B cell (primary cell): ENCODE data around the gene BPIFB6. TPM values are rescaled to one million over a fixed set of nuclear protein-coding genes. Genes with fewer than 3 reads are reported as not detected.

Source experiments
- ATAC-seq: fragments of 200-7000 bp; cut with Tn5 transposase; one replicate; pipeline ENCODE4 v1.10.0; 2021; ENCODE audit warnings: low read depth, mild to moderate bottlenecking, moderate number of reproducible peaks, moderate library complexity
- CTCF ChIA-PET: fragments of 350-600 bp; sonication (Branson Sonifier 250); formaldehyde crosslinking; loops from one replicate; lab custom pipeline; 2021; ENCODE audit warnings: antibody characterized with exemption, inconsistent platforms; lab: Charles Lee
- POLR2A ChIA-PET: fragments of 350-600 bp; sonication (Branson Sonifier 250); formaldehyde crosslinking; loops from one replicate; lab custom pipeline; 2021; ENCODE audit warnings: antibody characterized with exemption; lab: Charles Lee
- DNase-seq: peaks from one replicate; pipeline ENCODE4 v3.0.0; 2013
- H2AFZ ChIP-seq: 2 replicates; pipeline ENCODE4 v1.6.1; 2012; ENCODE audit warnings: mild to moderate bottlenecking, low read depth, low read length; ENCODE audit not compliant: insufficient read depth, poor library complexity, severe bottlenecking
- H3K27ac ChIP-seq, 2 donors: 1 replicate in 1 of 2; 2 replicates in 1 of 2; pipeline ENCODE4 v1.5.1; 2012 to 2013; ENCODE audit warnings: low read length in 2 of 2, mild to moderate bottlenecking in 2 of 2, moderate library complexity in 1 of 2
- H3K27me3 ChIP-seq, 4 experiments: fragments of 200-600 bp in 1 of 4; sonication (generic) in 1 of 4; replicated peaks in 1 of 4; 1 replicate in 2 of 4; 2 replicates in 2 of 4; pipeline versions ENCODE4 v1.6.1 to v1.7.0; 2013 to 2016; ENCODE audit warnings: low read length in 3 of 4, mild to moderate bottlenecking in 2 of 4, mixed read lengths in 1 of 4, moderate library complexity in 1 of 4; ENCODE audit not compliant: insufficient read depth in 4 of 4, control insufficient read depth in 3 of 4; ENCODE audit errors: control extremely low read depth in 1 of 4
- H3K36me3 ChIP-seq, 2 experiments: replicated peaks in 1 of 2; 1 replicate in 1 of 2; 2 replicates in 1 of 2; pipeline versions ENCODE4 v1.6.1 to v1.7.1; 2013; ENCODE audit warnings: low read length in 1 of 2; ENCODE audit not compliant: insufficient read depth in 2 of 2, control insufficient read depth in 1 of 2; ENCODE audit errors: control extremely low read depth in 1 of 2, extremely low read depth in 1 of 2
- H3K4me1 ChIP-seq, 2 donors: fragments of 200-600 bp in 1 of 2; sonication (generic) in 1 of 2; 1 replicate in 1 of 2; 2 replicates in 1 of 2; pipeline versions ENCODE4 v1.5.1 to v1.6.1; 2013 to 2017; ENCODE audit warnings: low read length in 2 of 2; ENCODE audit not compliant: control insufficient read depth in 2 of 2, insufficient read depth in 2 of 2
- H3K4me2 ChIP-seq: replicated peaks from 2 replicates; pipeline ENCODE3; 2012; ENCODE audit warnings: mild to moderate bottlenecking, low read depth, low read length; ENCODE audit not compliant: poor library complexity, severe bottlenecking
- H3K4me3 ChIP-seq, 5 experiments: fragments of 200-600 bp in 1 of 5; sonication (generic) in 1 of 5; 1 replicate in 3 of 5; 2 replicates in 2 of 5; pipeline versions ENCODE4 v1.5.1 to v1.7.0; 2011 to 2016; ENCODE audit warnings: low read length in 4 of 5, mild to moderate bottlenecking in 4 of 5, low read depth in 2 of 5, control low read depth in 1 of 5, moderate library complexity in 1 of 5; ENCODE audit not compliant: insufficient read depth in 1 of 5; ENCODE audit errors: control extremely low read depth in 1 of 5, extremely low read depth in 1 of 5
- H3K79me2 ChIP-seq: fragments of 200-600 bp; sonication (generic); one replicate; pipeline ENCODE4 v1.6.0; 2016; ENCODE audit warnings: low read length; ENCODE audit not compliant: control insufficient read depth, insufficient read depth
- H3K9ac ChIP-seq: fragments of 200-600 bp; sonication (generic); 2 replicates; pipeline ENCODE4 v1.6.1; 2017; ENCODE audit warnings: mild to moderate bottlenecking, low read length, moderate library complexity
- H3K9me3 ChIP-seq, 3 donors: one replicate each; pipeline versions ENCODE4 v1.6.1 to v1.7.1; 2013; ENCODE audit warnings: low read length in 2 of 3; ENCODE audit not compliant: control insufficient read depth in 2 of 3, insufficient read depth in 1 of 3; ENCODE audit errors: control extremely low read depth in 1 of 3
- H4K20me1 ChIP-seq: 2 replicates; pipeline ENCODE4 v1.6.0; 2012; ENCODE audit warnings: mild to moderate bottlenecking, low read length; ENCODE audit not compliant: insufficient read depth, control insufficient read depth, poor library complexity, severe bottlenecking
- H3K27ac Mint-ChIP-seq: one replicate; pipeline ENCODE4 v1.8.0; 2021; ENCODE audit warnings: mixed read lengths
- H3K27me3 Mint-ChIP-seq: one replicate; pipeline ENCODE4 v1.8.0; 2021; ENCODE audit warnings: mixed read lengths
- H3K4me1 Mint-ChIP-seq: one replicate; pipeline ENCODE4 v1.8.0; 2021; ENCODE audit warnings: mixed read lengths
- H3K4me3 Mint-ChIP-seq: one replicate; pipeline ENCODE4 v1.8.0; 2021; ENCODE audit warnings: mixed read lengths
- H3K9me3 Mint-ChIP-seq: one replicate; pipeline ENCODE4 v1.8.0; 2022; ENCODE audit warnings: mixed read lengths; ENCODE audit not compliant: insufficient read depth
- CTCF ChIP-seq: fragments of 200-600 bp; IDR thresholded peaks from one replicate; pipeline ENCODE4 v1.8.0; 2022; ENCODE audit warnings: antibody characterized with exemption, mild to moderate bottlenecking
- EZH2 ChIP-seq: IDR thresholded peaks from 2 replicates; pipeline ENCODE4 v1.6.1; 2012; ENCODE audit warnings: borderline replicate concordance, low read depth, mild to moderate bottlenecking, moderate library complexity, low read length; ENCODE audit not compliant: insufficient read depth, poor library complexity, severe bottlenecking
- WGBS: methylation state at CpG from one replicate; pipeline ENCODE4 v1.1.5; 2013; ENCODE audit warnings: missing lambda C conversion rate; ENCODE audit not compliant: insufficient coverage; 5-methylcytosine and 5-hydroxymethylcytosine counted together
- intact Hi-C: fragments of 100-400 bp; cut with micrococcal nuclease; formaldehyde crosslinking; loops from one replicate; pipeline ENCODE4 v1.10.0; 2022
- polyA plus RNA-seq: library from polyadenylated mRNA; depleted of rRNA; stranded (reverse); fragments of >200 nt; gene quantifications from 2 replicates; pipeline ENCODE4 v1.2.3, GENCODE V29; 2012
- total RNA-seq, 2 donors: library from RNA; stranded (reverse); fragments of 120-200 nt in 1 of 2; gene quantifications; 1 replicate in 1 of 2; 2 replicates in 1 of 2; pipeline versions ENCODE4 v1.2.3 to v1.2.4, GENCODE V29; 2013 to 2022

Gene BPIFB6
- total and polyA plus RNA-seq, 2 donors (not counting 1 experiment from before 2014, with no cell fraction given): not detected

- Histone ChIP-seq H3K4me2 (no peak overlapping the region), H2AFZ (no peak overlapping the region), H3K36me3 (no peaks in the 10 kb centered on the region), H3K4me3 (no peak overlapping the region), H3K27me3 (peaks cover 0 to 7% (median 0%) of the 10 kb centered on the region in 4 experiments), H3K4me1 (no peaks in the 10 kb centered on the region), H3K27ac (no peak overlapping the region), H4K20me1 (no peaks in the 10 kb centered on the region), H3K9ac (no peak overlapping the region), H3K9me3 (peaks cover 0 to 8% (median 4%) of the 10 kb centered on the region in 3 donors), H3K79me2 (no peaks in the 10 kb centered on the region)
- no peak overlapping the region for H3K27ac Mint-ChIP-seq
- CTCF ChIA-PET: no interaction called here
- peaks cover 19% of the 10 kb centered on the region for H3K27me3 Mint-ChIP-seq
- DNase-seq: no peak
- H3K4me3 Mint-ChIP-seq: no peak overlapping the region
- WGBS: 100% methylated on average over 1 of the region's 5 CpGs
- ATAC-seq: no peak
- POLR2A ChIA-PET: no interaction called here
- TF ChIP-seq EZH2 (no peak), CTCF (no peak)
- intact Hi-C loops: no loop called here
- no peaks in the 10 kb centered on the region for H3K4me1 Mint-ChIP-seq
- H3K9me3 Mint-ChIP-seq: peaks cover 4% of the 10 kb centered on the region
Observed at GRCh38 chr20:33034115-33034514, 2.7 kb downstream of the BPIFB6 start.

DNA sequence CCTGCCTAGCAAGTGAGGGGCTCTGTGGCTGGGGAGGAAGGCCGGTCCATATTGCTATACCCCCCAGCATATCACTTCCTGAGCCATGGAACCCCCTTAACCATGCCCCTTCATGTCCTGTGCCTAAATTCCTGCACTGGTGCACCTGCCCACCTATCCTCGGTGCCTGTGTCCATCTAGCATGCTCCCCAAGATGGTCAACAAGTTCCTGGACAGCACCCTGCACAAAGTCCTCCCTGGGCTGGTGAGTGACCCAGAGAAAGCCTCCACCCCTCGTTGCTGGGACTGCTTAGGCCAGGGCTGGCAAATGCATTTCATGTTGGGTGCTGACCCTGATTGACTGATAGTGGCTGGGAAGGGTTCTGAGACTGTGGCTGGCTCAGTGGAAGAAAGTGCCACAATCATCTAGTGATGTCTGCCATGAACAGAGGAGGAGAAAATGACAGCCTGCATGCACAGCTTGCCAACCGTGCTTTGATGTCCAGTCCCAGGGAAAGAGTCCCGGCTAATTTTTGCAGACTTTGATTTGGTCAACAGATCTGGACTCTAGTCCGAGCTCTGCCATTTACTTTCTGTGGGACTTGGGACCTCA, 3.5 kb downstream of the BPIFB6 start:
- WGBS: 88% methylated on average over 5 of the region's 6 CpGs
- Mint-ChIP-seq H3K9me3 (peaks cover 4% of the 10 kb centered on the region), H3K4me1 (no peaks in the 10 kb centered on the region), H3K4me3 (no peak overlapping the region), H3K27ac (no peak overlapping the region), H3K27me3 (peaks cover 19% of the 10 kb centered on the region)
- Histone ChIP-seq H3K27ac (no peak overlapping the region), H3K9me3 (peaks cover 0 to 8% (median 4%) of the 10 kb centered on the region in 3 donors), H3K4me3 (no peak overlapping the region), H3K4me2 (no peak overlapping the region), H3K4me1 (no peaks in the 10 kb centered on the region), H3K27me3 (peaks cover 0 to 4% (median 0%) of the 10 kb centered on the region in 4 experiments), H3K36me3 (no peaks in the 10 kb centered on the region), H3K9ac (no peak overlapping the region), H2AFZ (no peak overlapping the region), H4K20me1 (no peaks in the 10 kb centered on the region), H3K79me2 (no peaks in the 10 kb centered on the region)
- ChIA-PET CTCF (no interaction called here), POLR2A (no interaction called here)
- TF ChIP-seq CTCF (no peak), EZH2 (no peak)
- no peak for DNase-seq
- ATAC-seq: no peak
- intact Hi-C loops: no loop called here
